Ishikawa (cell line): Measurements from ENCODE around the gene PDGFC.

ENCODE experiments used
- CEBPB ChIP-seq: IDR thresholded peaks from 2 replicates; pipeline ENCODE4 v1.6.1; 2012
- CREB1 ChIP-seq: IDR thresholded peaks from 2 replicates; pipeline ENCODE4 v1.6.1; 2012; ENCODE audit warnings: low read depth
- EGR1 ChIP-seq: IDR thresholded peaks from 2 replicates; pipeline ENCODE4 v1.6.1; 2012
- EP300 ChIP-seq: IDR thresholded peaks from 2 replicates; pipeline ENCODE4 v1.6.1; 2012; ENCODE audit warnings: borderline replicate concordance
- FOXM1 ChIP-seq: IDR thresholded peaks from 2 replicates; pipeline ENCODE4 v1.6.1; 2012; ENCODE audit warnings: low read depth, borderline replicate concordance
- NFIC ChIP-seq: IDR thresholded peaks from 2 replicates; pipeline ENCODE4 v1.6.1; 2012
- RAD21 ChIP-seq: IDR thresholded peaks from 2 replicates; pipeline ENCODE4 v1.6.1; 2012; ENCODE audit warnings: low read depth
- TAF1 ChIP-seq: IDR thresholded peaks from 2 replicates; pipeline ENCODE4 v1.6.1; 2012; ENCODE audit warnings: low read depth, mild to moderate bottlenecking
- TCF12 ChIP-seq: IDR thresholded peaks from 2 replicates; pipeline ENCODE4 v1.6.1; 2012; ENCODE audit warnings: low read depth
- TEAD4 ChIP-seq: IDR thresholded peaks from 2 replicates; pipeline ENCODE4 v1.6.1; 2012
- YY1 ChIP-seq: IDR thresholded peaks from 2 replicates; pipeline ENCODE4 v1.6.1; 2012; ENCODE audit warnings: low read depth
- ZBTB7A ChIP-seq: IDR thresholded peaks from 2 replicates; pipeline ENCODE4 v1.6.1; 2012; ENCODE audit warnings: low read depth
- TF ChIP-seq, protein P1 (sequence below): IDR thresholded peaks from 2 replicates; pipeline ENCODE4 v1.6.1; 2012
- TF ChIP-seq, protein P2 (sequence below): IDR thresholded peaks from 2 replicates; pipeline ENCODE4 v1.6.1; 2012
- TF ChIP-seq, protein P3 (sequence below): IDR thresholded peaks from 2 replicates; pipeline ENCODE4 v1.6.1; 2012; ENCODE audit warnings: low read depth, mild to moderate bottlenecking

The PDGFC gene

DNA sequence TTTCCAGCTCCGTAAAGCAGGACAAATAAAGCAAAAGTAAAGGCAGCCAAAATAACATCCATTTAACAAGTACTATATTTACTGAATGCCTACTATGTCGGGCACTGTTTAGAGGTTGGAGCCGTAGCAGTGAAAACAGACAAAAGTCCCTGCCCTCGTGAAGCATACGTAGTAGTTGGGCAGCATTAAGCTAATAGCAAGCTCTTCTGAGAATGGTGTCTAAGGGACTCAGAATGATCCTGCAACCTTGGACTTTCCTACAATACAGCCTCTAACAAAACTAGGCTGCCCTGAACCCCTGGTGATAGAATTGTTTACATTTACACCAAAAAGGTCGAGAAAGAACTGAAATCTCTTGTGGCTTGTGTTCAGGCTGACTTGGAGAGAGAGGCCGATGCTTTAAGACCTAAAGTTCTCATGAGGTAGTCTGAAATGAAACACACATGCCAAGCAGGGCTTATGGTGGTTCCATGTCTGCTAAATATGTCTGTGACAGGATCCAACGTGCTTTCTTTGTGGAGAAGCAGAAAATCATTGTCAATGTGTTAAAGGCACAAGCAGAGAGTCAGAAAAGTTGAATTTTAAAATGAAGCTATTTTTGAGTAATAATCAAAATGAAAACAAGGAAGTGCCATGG lies 898 bp upstream of the PDGFC start:
- TF ChIP-seq TEAD4, result 0 out of 2 replicates have a peak, but pooled peaks have one; percentile 3
- TF ChIP-seq, protein P1, sequence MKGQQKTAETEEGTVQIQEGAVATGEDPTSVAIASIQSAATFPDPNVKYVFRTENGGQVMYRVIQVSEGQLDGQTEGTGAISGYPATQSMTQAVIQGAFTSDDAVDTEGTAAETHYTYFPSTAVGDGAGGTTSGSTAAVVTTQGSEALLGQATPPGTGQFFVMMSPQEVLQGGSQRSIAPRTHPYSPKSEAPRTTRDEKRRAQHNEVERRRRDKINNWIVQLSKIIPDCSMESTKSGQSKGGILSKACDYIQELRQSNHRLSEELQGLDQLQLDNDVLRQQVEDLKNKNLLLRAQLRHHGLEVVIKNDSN, result no peak

DNA sequence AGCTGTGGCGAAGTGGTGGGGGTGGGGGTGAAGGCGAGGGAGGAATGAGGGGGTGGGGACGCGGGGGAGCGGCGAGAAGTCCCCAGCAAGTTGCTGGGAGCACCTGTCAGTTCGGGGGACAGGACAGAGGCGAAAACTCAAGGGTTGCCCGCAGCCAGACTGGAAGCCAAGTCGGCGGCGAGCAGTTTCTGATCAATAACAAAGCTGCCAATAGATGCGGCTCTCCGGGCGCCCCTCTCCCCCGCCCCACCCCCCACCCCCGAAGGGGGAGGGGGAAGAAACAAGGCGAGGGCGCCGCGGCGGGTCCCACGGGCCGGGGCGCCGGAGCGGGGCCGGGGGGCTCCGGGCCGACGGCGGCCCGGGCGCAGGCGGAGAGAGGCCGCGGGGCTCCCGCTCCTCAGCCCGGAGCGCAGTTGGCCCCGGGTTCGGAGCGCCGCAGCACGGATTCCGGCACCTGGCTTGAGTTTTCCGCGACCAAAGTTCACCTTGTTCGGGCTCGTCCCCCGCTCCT lies 379 bp downstream of the PDGFC start:
- no peak for TF ChIP-seq EGR1
- TF ChIP-seq FOXM1, result no peak
- TF ChIP-seq TEAD4, result no peak
- no peak for TF ChIP-seq RAD21
- TF ChIP-seq EP300, result no peak
- no peak for TF ChIP-seq CREB1
- TF ChIP-seq, protein P2, sequence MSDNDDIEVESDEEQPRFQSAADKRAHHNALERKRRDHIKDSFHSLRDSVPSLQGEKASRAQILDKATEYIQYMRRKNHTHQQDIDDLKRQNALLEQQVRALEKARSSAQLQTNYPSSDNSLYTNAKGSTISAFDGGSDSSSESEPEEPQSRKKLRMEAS, result no peak
- no peak for TF ChIP-seq YY1
- TF ChIP-seq NFIC, result no peak
- TF ChIP-seq ZBTB7A, result no peak
- TF ChIP-seq CEBPB, result no peak
- no peak for TF ChIP-seq TAF1

DNA sequence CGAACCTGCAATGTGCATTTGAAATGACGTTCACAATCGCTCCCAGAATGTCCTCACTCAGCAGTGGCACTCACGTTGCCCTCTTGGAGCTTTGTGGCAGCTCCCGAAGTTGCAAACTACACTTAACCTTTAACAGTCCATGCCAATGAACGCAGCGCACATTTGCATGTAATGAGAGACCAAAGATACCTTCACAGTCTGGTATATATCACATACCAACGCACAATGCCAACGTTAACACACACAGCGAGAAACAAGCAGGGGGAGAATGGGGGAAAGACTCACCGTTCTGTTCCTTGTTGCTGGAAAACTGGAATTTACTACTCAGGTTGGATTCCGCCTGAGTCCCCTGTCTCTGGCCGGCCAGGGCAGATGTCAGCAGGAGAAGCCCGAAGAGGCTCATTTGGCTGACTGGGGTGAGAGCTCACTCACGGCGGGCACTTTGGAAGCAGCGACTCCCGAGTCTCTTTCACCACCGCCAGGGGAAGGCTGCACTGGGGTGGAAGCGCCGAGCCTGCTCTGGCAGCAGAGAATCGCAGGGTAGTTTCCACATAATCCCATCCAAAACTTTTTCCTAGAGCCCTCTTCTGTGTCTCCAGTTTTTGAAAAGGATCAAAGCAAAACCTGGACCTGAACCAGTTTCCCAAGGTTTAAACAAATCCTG lies 966 bp downstream of the PDGFC start:
- no peak; the same call in 1 of the 2 replicates for TF ChIP-seq NFIC
- no peak; the same call in 1 of the 2 replicates for TF ChIP-seq TAF1
- TF ChIP-seq CREB1, result no peak
- TF ChIP-seq TCF12, result 0 out of 2 replicates have a peak, but pooled peaks have one; percentile 4
- peak; percentile 49; the same call in 1 of the 2 replicates for TF ChIP-seq TEAD4

DNA sequence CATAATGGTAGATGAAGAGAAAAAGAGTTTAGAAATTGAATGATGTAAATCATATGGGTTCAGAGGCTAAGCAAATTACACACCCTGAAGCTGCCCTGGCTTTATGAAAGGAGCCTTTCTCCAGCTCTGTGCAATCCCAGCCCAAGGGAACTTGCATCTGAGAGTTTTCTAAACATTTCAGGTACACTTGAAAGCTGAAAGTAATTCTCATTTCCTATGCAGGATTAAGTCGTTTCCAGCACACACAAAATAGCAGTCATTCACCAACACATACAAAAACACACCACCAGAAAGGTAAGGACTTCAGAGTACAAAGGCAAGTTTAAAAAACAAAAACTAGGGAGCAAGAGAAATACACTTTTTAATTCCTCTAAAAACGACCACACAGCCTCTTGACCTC lies 1.7 kb downstream of the PDGFC start:
- no peak for TF ChIP-seq RAD21
- TF ChIP-seq, protein P2, result no peak
- TF ChIP-seq ZBTB7A, result no peak; the same call in 1 of the 2 replicates
- TF ChIP-seq TEAD4, result no peak
- TF ChIP-seq, protein P1, result no peak
- no peak for TF ChIP-seq YY1
- TF ChIP-seq TCF12, result no peak
- no peak for TF ChIP-seq EP300
- no peak for TF ChIP-seq CEBPB
- TF ChIP-seq, protein P3, sequence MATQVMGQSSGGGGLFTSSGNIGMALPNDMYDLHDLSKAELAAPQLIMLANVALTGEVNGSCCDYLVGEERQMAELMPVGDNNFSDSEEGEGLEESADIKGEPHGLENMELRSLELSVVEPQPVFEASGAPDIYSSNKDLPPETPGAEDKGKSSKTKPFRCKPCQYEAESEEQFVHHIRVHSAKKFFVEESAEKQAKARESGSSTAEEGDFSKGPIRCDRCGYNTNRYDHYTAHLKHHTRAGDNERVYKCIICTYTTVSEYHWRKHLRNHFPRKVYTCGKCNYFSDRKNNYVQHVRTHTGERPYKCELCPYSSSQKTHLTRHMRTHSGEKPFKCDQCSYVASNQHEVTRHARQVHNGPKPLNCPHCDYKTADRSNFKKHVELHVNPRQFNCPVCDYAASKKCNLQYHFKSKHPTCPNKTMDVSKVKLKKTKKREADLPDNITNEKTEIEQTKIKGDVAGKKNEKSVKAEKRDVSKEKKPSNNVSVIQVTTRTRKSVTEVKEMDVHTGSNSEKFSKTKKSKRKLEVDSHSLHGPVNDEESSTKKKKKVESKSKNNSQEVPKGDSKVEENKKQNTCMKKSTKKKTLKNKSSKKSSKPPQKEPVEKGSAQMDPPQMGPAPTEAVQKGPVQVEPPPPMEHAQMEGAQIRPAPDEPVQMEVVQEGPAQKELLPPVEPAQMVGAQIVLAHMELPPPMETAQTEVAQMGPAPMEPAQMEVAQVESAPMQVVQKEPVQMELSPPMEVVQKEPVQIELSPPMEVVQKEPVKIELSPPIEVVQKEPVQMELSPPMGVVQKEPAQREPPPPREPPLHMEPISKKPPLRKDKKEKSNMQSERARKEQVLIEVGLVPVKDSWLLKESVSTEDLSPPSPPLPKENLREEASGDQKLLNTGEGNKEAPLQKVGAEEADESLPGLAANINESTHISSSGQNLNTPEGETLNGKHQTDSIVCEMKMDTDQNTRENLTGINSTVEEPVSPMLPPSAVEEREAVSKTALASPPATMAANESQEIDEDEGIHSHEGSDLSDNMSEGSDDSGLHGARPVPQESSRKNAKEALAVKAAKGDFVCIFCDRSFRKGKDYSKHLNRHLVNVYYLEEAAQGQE, result no peak
- no peak for TF ChIP-seq NFIC
- TF ChIP-seq TAF1, result no peak
- TF ChIP-seq FOXM1, result no peak
- TF ChIP-seq CREB1, result no peak
- TF ChIP-seq EGR1, result no peak

DNA sequence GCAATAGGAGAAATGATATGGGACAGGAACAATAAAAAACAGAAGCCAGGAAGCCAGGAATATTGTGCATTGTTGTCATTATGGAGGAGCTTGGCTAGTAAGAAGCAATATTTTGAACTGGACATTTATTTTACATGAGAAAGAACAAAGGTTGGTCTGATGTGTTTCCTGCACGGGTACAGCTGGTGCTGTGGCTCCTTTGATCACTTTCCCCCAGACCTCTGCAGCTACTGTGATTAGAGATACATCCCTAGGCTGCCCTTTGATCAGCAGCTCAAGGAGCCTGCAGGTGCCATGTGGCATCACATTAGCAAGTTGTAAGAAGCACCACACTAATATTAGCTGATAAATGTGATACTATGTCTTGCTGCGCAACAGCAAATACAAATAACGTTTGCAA lies 2.5 kb downstream of the PDGFC start:
- TF ChIP-seq TCF12, result no peak
- TF ChIP-seq RAD21, result no peak
- no peak for TF ChIP-seq YY1
- TF ChIP-seq CEBPB, result no peak
- TF ChIP-seq TEAD4, result no peak
- no peak for TF ChIP-seq ZBTB7A
- TF ChIP-seq CREB1, result no peak
- no peak for TF ChIP-seq EP300
- TF ChIP-seq, protein P1, result no peak
- TF ChIP-seq, protein P3, result no peak
- no peak for TF ChIP-seq NFIC
- TF ChIP-seq, protein P2, result no peak
- no peak for TF ChIP-seq EGR1
- no peak for TF ChIP-seq TAF1
- TF ChIP-seq FOXM1, result no peak
